ENCODE results near the gene AP5Z1. TPM values are rescaled to one million over a fixed set of nuclear protein-coding genes. Genes with fewer than 3 reads are reported as not detected.

The AP5Z1 gene
- total and polyA plus RNA-seq, 12 donors = 8.4 to 188 (median 49.5) TPM

DNA sequence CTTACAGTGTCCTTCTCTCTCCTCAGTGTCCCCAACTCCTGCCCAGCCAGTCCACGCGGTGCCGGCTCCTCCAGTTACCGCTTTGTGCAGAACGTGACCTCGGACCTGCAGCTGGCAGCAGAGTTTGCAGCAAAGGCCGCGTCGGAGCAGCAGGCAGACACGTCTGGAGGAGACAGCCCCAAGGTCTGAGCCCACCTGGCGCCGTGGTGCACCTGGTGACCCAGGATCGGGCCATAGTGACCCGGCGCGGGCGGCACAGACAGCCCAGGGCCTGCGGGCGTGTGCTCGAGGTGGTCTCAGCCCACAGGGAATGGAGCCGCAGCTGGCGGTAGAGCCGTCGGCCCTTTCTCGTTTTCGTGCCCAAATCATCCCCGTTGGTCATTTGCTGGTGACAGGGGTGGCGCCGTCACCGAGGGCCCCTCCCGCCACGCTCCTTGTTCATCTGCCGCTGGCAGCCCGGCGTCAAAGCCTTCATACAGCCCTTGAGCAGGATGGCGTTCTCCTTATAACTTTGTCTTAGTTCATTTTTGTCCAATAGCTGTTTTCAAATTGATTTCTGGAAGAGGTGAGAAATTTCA is 20.9 kb upstream of the AP5Z1 start:
- intact Hi-C loops (cut with DNase I) = loop anchor here in 1 of 2 donors (5.0 kb wide), 1 partner anchor 72 kb away; the partner anchor contains the start of gene FOXK1
- no peak overlapping the region for H3K4me3 ChIP-seq
- H3K9me3 ChIP-seq (replicated peaks in 1 of 3) = no peaks in the 10 kb centered on the region
- DNase-seq = no peak
- H3K36me3 ChIP-seq (replicated peaks in 1 of 2) = peaks cover 0 to 53% of the 10 kb centered on the region in 2 donors
- H3K4me1 ChIP-seq (replicated peaks in 1 of 2) = no peaks in the 10 kb centered on the region
- 78 to 90% (median 84%) methylated on average over 15 to 36 of the region's 36 CpGs for WGBS, 4 donors
- H3K27me3 ChIP-seq = no peaks in the 10 kb centered on the region
- TF ChIP-seq POLR2A (IDR thresholded peaks at IDR 0.05) = no peak
- TF ChIP-seq, protein P1, sequence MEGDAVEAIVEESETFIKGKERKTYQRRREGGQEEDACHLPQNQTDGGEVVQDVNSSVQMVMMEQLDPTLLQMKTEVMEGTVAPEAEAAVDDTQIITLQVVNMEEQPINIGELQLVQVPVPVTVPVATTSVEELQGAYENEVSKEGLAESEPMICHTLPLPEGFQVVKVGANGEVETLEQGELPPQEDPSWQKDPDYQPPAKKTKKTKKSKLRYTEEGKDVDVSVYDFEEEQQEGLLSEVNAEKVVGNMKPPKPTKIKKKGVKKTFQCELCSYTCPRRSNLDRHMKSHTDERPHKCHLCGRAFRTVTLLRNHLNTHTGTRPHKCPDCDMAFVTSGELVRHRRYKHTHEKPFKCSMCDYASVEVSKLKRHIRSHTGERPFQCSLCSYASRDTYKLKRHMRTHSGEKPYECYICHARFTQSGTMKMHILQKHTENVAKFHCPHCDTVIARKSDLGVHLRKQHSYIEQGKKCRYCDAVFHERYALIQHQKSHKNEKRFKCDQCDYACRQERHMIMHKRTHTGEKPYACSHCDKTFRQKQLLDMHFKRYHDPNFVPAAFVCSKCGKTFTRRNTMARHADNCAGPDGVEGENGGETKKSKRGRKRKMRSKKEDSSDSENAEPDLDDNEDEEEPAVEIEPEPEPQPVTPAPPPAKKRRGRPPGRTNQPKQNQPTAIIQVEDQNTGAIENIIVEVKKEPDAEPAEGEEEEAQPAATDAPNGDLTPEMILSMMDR (IDR thresholded peaks at IDR 0.05) = no peak
- H3K27ac ChIP-seq = no peak overlapping the region

DNA sequence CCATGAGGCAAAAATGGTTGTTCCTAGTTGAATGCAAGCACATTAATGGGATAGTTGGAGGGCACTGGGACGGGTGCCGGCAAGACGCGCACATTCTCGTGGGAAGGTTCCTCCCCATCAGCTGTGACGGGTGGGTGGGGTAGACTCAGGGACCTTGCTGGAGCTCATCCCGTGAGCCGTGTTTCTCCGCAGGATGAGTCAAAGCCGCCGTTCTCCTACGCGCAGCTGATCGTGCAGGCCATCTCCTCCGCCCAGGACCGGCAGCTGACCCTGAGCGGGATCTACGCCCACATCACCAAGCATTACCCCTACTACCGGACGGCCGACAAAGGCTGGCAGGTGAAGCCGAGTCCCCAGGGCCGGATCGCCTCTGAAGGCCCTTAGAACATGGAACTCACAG is 20.4 kb upstream of the AP5Z1 start:
- intact Hi-C loops (cut with DNase I) = no loop called here
- Histone ChIP-seq H3K36me3 (replicated peaks in 1 of 2) (peaks cover 0 to 58% of the 10 kb centered on the region in 2 donors), H3K4me1 (replicated peaks in 1 of 2) (no peaks in the 10 kb centered on the region), H3K9me3 (replicated peaks in 1 of 3) (no peaks in the 10 kb centered on the region), H3K27me3 (no peaks in the 10 kb centered on the region), H3K27ac (no peak overlapping the region), H3K4me3 (no peak overlapping the region)
- DNase-seq = no peak
- WGBS, 4 donors = 88 to 91% (median 90%) methylated on average over 10 to 24 of the region's 24 CpGs
- TF ChIP-seq, protein P1 (IDR thresholded peaks at IDR 0.05) = no peak
- TF ChIP-seq POLR2A (IDR thresholded peaks at IDR 0.05) = no peak

DNA sequence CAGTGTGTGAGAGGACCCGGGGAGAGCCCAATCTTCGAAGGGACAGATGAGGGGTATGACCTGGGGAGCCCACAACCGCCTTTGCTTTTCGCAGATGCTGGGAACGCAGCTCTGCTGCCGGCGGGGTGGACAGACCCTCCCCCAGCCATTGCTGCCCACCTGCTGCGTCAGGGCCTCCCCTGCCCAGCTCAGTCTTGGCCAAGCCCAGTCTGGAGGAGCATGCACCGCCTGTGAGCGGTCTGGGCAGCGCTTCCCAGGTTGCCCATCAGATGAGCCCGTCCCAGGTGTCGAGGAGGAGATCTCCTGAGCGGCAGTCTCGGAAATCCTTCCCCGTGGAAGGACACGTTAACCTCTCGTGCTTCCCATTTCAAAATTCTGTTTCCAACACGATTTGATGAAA is 17.3 kb upstream of the AP5Z1 start:
- H3K4me1 ChIP-seq (replicated peaks in 1 of 2) = no peaks in the 10 kb centered on the region
- no peaks in the 10 kb centered on the region for H3K27me3 ChIP-seq
- TF ChIP-seq POLR2A (IDR thresholded peaks at IDR 0.05) = no peak
- TF ChIP-seq, protein P1 (IDR thresholded peaks at IDR 0.05) = no peak
- H3K36me3 ChIP-seq (replicated peaks in 1 of 2) = peaks cover 0 to 89% of the 10 kb centered on the region in 2 donors
- no peaks in the 10 kb centered on the region for H3K9me3 ChIP-seq (replicated peaks in 1 of 3)
- no peak for DNase-seq
- no peak overlapping the region for H3K27ac ChIP-seq
- intact Hi-C loops (cut with DNase I) = no loop called here
- no peak overlapping the region for H3K4me3 ChIP-seq
- 88 to 95% (median 93%) methylated on average over 13 to 19 of the region's 19 CpGs for WGBS, 4 donors

DNA sequence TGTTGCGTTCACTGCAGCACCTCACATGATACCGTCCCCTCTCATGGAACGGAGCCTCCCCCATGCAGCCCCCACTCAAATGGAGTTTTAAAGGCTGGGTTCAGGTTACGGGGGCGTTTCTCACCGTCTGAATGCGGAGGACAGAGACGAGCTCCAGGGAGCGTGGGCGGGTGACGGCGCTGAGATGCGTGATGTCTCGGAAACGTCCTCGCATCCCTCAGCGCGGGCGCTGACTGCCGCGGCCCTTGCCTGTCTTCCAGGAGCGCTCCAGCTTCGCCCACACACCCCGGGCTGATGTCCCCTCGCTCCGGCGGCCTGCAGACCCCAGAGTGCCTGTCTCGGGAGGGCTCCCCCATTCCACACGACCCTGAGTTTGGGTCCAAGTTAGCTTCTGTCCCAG is 16.6 kb upstream of the AP5Z1 start:
- intact Hi-C loops (cut with DNase I) = no loop called here
- 91 to 95% (median 94%) methylated on average over 23 to 29 of the region's 29 CpGs for WGBS, 4 donors

More for the DNA sequence above, 16.6 kb upstream of the AP5Z1 start:
- DNase-seq = no peak
- Histone ChIP-seq H3K4me3 (no peak overlapping the region), H3K27me3 (no peaks in the 10 kb centered on the region), H3K9me3 (replicated peaks in 1 of 3) (no peaks in the 10 kb centered on the region), H3K27ac (no peak overlapping the region), H3K4me1 (replicated peaks in 1 of 2) (no peaks in the 10 kb centered on the region), H3K36me3 (replicated peaks in 1 of 2) (peaks cover 0 to 96% of the 10 kb centered on the region in 2 donors)
- TF ChIP-seq POLR2A (IDR thresholded peaks at IDR 0.05) = no peak
- TF ChIP-seq, protein P1 (IDR thresholded peaks at IDR 0.05) = no peak

All from adrenal gland (tissue), 12 donors.